HG02678 (cell line): Measurements from ENCODE around the gene VTCN1.
"Not testable (repeated sequence)": the region's sequence is repeated elsewhere in the genome, so short reads cannot be mapped to it uniquely, and the experiment has no call there.

Source experiments
- ATAC-seq: cut with Tn5 transposase; IDR thresholded peaks from one replicate; pipeline ENCODE4 v1.9.1; 2021; ENCODE audit warnings: mild to moderate bottlenecking, moderate library complexity; ENCODE audit not compliant: unreplicated experiment

Gene VTCN1

GRCh38 chr1:117127795-117128194 lies 82.9 kb downstream of the VTCN1 start:
- no peak for ATAC-seq

- no peak for ATAC-seq
Observed at GRCh38 chr1:117124661-117125060, 86.1 kb downstream of the VTCN1 start.

- no peak for ATAC-seq
Observed at GRCh38 chr1:117123274-117123673, 87.5 kb downstream of the VTCN1 start.

GRCh38 chr1:117122330-117123025 lies 88.2 kb downstream of the VTCN1 start:
- no peak for ATAC-seq

GRCh38 chr1:117121589-117122329 lies 89.0 kb downstream of the VTCN1 start, which contains the start of gene TRIM45:
TRIM45 (minus strand) TSS chr1:117121749; CDS start chr1:117121201, 548 bp downstream.
- ATAC-seq = peak; percentile 94

GRCh38 chr1:117120774-117121588 lies 89.7 kb downstream of the VTCN1 start:
- ATAC-seq = no peak

GRCh38 chr1:117119144-117119543 lies 91.6 kb downstream of the VTCN1 start:
- ATAC-seq = not testable (repeated sequence)

- no peak for ATAC-seq
Observed at GRCh38 chr1:117118137-117118536, 92.6 kb downstream of the VTCN1 start.

GRCh38 chr1:117117697-117118096 lies 93.0 kb downstream of the VTCN1 start:
- no peak for ATAC-seq

GRCh38 chr1:117116784-117117130 lies 94.0 kb downstream of the VTCN1 start:
- ATAC-seq = no peak

GRCh38 chr1:117116090-117116783 lies 94.5 kb downstream of the VTCN1 start:
- no peak for ATAC-seq

- no peak for ATAC-seq
Observed at GRCh38 chr1:117114877-117115276, 95.8 kb downstream of the VTCN1 start.

- no peak for ATAC-seq
Observed at GRCh38 chr1:117113199-117113598, 97.5 kb downstream of the VTCN1 start.

- ATAC-seq = no peak
Observed at GRCh38 chr1:117112047-117112717, 98.5 kb downstream of the VTCN1 start.

GRCh38 chr1:117110774-117111173 lies 100.0 kb downstream of the VTCN1 start:
- no peak for ATAC-seq

- no peak for ATAC-seq
Observed at GRCh38 chr1:117107364-117107763, 103.4 kb downstream of the VTCN1 start.

GRCh38 chr1:117106478-117106877 lies 104.2 kb downstream of the VTCN1 start:
- ATAC-seq = no peak

GRCh38 chr1:117105722-117106121 lies 105.0 kb downstream of the VTCN1 start:
- no peak for ATAC-seq

GRCh38 chr1:117104986-117105385 lies 105.7 kb downstream of the VTCN1 start:
- ATAC-seq = no peak

- ATAC-seq = not testable (repeated sequence)
Observed at GRCh38 chr1:117101858-117102257, 108.9 kb downstream of the VTCN1 start.
